Sigmoid colon (tissue), 3 donors: ENCODE measurements around the gene TM2D3.

Experiments
- POLR2A ChIP-seq, 2 donors: fragments of 450-650 bp; IDR thresholded peaks; one replicate each; pipeline ENCODE4 v1.6.1; 2016; ENCODE audit warnings: antibody characterized with exemption in 2 of 2, mild to moderate bottlenecking in 2 of 2, moderate library complexity in 2 of 2
- TF ChIP-seq, protein P1 (sequence below), 4 experiments: fragments of 450-650 bp in 3 of 4; fragments of 200-600 bp in 1 of 4; IDR thresholded peaks; one replicate each; pipeline ENCODE4 v1.5.1; 2016 to 2019; ENCODE audit warnings: antibody characterized with exemption in 4 of 4, mild to moderate bottlenecking in 3 of 4, moderate library complexity in 2 of 4

DNA sequence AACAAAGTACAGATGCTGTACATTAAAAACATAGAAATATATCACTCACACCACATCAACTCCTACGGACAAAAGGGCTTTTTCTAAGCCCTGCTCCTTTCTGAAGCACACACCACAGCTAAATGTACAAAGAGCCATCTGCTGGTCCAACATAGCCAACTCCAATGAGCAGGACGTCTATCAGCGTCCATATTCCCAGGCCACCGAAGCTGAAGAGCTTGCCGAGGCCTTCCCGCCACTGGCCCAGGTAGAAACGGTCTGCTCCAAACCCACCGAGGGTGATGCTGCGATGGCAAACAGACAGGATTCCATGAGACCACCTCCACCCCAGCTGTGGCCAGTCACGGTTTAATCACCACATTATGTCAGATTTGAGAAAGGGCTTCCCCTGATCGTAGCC lies 9.8 kb downstream of the TM2D3 start:
- TF ChIP-seq, protein P1, sequence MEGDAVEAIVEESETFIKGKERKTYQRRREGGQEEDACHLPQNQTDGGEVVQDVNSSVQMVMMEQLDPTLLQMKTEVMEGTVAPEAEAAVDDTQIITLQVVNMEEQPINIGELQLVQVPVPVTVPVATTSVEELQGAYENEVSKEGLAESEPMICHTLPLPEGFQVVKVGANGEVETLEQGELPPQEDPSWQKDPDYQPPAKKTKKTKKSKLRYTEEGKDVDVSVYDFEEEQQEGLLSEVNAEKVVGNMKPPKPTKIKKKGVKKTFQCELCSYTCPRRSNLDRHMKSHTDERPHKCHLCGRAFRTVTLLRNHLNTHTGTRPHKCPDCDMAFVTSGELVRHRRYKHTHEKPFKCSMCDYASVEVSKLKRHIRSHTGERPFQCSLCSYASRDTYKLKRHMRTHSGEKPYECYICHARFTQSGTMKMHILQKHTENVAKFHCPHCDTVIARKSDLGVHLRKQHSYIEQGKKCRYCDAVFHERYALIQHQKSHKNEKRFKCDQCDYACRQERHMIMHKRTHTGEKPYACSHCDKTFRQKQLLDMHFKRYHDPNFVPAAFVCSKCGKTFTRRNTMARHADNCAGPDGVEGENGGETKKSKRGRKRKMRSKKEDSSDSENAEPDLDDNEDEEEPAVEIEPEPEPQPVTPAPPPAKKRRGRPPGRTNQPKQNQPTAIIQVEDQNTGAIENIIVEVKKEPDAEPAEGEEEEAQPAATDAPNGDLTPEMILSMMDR (IDR thresholded peaks at IDR 0.05), result no peak
- TF ChIP-seq POLR2A (IDR thresholded peaks at IDR 0.05), result no peak
